BJ (cell line): ENCODE measurements around the gene UBXN6. TPM values are rescaled to one million over a fixed set of nuclear protein-coding genes. Genes with fewer than 3 reads are reported as not detected.

Source experiments
- CTCF ChIA-PET: fragments of 350-600 bp; formaldehyde crosslinking; extraction: SDS; loops from one replicate; lab custom pipeline; 2021; ENCODE audit warnings: antibody characterized with exemption, inconsistent platforms; lab: Yijun Ruan, JAX
- POLR2A ChIA-PET: fragments of 300-600 bp; sonication (Branson Sonifier 250); formaldehyde crosslinking; extraction: SDS; loops from one replicate; lab custom pipeline; 2021; ENCODE audit warnings: antibody characterized with exemption; lab: Charles Lee
- DNase-seq: peaks from one replicate; pipeline ENCODE4 v3.0.0-alpha.2; 2011; ENCODE audit warnings: low read depth
- H3K27me3 ChIP-seq: 2 replicates; pipeline ENCODE4 v1.6.0; 2011; ENCODE audit warnings: low read length; ENCODE audit not compliant: control insufficient read depth, insufficient read depth
- H3K36me3 ChIP-seq: 2 replicates; pipeline ENCODE4 v1.5.1; 2011; ENCODE audit warnings: low read length; ENCODE audit not compliant: control insufficient read depth, insufficient read depth
- H3K4me3 ChIP-seq: 2 replicates; pipeline ENCODE4 v1.5.1; 2011; ENCODE audit warnings: low read depth, mild to moderate bottlenecking, control low read depth, low read length
- polyA plus RNA-seq: library from polyadenylated mRNA; depleted of rRNA; stranded (reverse); fragments of >200 nt; gene quantifications from 2 replicates; pipeline ENCODE4 v1.2.3, GENCODE V29; 2011
- TF ChIP-seq, protein P1 (sequence below): IDR thresholded peaks from 2 replicates; pipeline ENCODE4 v1.5.1; 2011; ENCODE audit warnings: low read depth, mild to moderate bottlenecking, control low read depth, inconsistent platforms, low read length, moderate library complexity; ENCODE audit not compliant: insufficient read depth

UBXN6 gene
- polyA plus RNA-seq, 1 experiment: 127 TPM

DNA sequence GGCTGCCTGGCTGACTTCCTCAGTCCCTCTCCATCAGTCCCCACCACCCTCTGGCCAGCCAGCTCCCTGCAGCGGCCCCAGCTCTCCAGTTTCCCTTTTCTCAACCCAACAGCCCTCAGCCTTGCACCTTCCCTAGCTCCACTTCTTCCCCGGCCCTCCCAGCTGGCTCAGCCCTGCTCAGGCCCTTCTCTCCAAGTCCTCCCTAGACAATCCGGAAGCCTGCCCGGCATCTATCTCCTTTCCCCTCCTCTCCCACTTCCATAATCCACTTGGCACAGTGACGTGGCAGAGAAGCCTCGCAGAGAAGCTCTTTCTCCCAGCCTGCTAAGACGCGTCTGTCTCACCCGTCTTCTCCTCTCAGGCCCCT, 1.1 kb downstream of the UBXN6 start:
- CTCF ChIA-PET: interaction anchor here (0.6 to 1.4 kb wide), 5 partner anchors 16 to 180 kb away, joined by 3 to 4 read pairs (median 3); partner anchors contain the start of genes CHAF1A and SH3GL1
- TF ChIP-seq, protein P1, sequence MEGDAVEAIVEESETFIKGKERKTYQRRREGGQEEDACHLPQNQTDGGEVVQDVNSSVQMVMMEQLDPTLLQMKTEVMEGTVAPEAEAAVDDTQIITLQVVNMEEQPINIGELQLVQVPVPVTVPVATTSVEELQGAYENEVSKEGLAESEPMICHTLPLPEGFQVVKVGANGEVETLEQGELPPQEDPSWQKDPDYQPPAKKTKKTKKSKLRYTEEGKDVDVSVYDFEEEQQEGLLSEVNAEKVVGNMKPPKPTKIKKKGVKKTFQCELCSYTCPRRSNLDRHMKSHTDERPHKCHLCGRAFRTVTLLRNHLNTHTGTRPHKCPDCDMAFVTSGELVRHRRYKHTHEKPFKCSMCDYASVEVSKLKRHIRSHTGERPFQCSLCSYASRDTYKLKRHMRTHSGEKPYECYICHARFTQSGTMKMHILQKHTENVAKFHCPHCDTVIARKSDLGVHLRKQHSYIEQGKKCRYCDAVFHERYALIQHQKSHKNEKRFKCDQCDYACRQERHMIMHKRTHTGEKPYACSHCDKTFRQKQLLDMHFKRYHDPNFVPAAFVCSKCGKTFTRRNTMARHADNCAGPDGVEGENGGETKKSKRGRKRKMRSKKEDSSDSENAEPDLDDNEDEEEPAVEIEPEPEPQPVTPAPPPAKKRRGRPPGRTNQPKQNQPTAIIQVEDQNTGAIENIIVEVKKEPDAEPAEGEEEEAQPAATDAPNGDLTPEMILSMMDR: no peak
- Histone ChIP-seq H3K27me3 (no peaks in the 10 kb centered on the region), H3K36me3 (peaks cover 23% of the 10 kb centered on the region), H3K4me3 (peak overlapping the region; percentile 74)
- POLR2A ChIA-PET: interaction anchor here (1.4 kb wide), 1 partner anchor 15 kb away, joined by 6 read pairs; no protein-coding TSS in a partner anchor
- no peak for DNase-seq

DNA sequence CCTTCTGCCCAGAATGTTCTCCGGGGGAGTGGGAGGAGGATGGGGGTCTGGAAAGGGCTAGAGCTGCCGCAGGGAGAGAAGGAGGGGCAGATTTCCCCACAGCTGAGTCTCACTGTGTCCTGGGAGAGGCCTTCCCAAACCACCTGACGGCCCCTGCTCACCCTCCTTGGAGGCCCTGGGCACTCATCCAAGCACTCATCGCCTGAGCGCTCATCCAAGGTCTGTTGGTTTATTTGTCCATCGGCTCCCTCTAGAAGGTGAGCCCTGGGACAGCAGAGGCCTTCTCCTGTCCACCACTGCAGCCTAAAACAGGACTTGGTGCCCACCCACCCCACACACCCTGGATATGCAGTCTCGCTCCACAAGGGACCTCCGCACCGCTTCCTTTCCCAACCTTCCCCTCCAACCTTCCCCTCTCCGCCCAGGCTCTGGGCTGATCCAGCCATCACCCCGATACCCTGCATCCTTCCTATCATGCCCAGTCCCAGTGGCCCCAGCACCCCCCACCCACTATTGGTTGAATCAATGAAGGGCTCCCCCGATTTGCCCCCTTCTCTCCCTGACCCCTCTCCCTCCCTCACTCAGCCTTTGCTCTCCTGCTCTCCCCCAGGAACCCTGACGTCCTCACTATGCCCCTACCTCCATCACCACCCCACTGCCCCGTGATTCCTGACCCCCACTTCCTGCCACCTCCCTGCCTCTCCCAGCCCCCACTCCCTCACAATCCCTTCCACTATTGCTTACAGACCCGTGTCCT, 1.7 kb downstream of the UBXN6 start:
- CTCF ChIA-PET: interaction anchor here (0.6 to 1.5 kb wide), 7 partner anchors 27 to 80 kb away, joined by 3 to 5 read pairs (median 3); partner anchors contain the start of genes CHAF1A and SH3GL1
- H3K27me3 ChIP-seq: no peaks in the 10 kb centered on the region
- peaks cover 27% of the 10 kb centered on the region for H3K36me3 ChIP-seq
- DNase-seq: peak; percentile 14
- POLR2A ChIA-PET: interaction anchor here (0.6 to 2.0 kb wide), 3 partner anchors 16 to 36 kb away, joined by 4 to 8 read pairs (median 6); partner anchors contain the start of gene HDGFL2
- TF ChIP-seq, protein P1: peak; percentile 20; the same call in 1 of the 2 replicates
- peak overlapping the region; percentile 74 for H3K4me3 ChIP-seq

DNA sequence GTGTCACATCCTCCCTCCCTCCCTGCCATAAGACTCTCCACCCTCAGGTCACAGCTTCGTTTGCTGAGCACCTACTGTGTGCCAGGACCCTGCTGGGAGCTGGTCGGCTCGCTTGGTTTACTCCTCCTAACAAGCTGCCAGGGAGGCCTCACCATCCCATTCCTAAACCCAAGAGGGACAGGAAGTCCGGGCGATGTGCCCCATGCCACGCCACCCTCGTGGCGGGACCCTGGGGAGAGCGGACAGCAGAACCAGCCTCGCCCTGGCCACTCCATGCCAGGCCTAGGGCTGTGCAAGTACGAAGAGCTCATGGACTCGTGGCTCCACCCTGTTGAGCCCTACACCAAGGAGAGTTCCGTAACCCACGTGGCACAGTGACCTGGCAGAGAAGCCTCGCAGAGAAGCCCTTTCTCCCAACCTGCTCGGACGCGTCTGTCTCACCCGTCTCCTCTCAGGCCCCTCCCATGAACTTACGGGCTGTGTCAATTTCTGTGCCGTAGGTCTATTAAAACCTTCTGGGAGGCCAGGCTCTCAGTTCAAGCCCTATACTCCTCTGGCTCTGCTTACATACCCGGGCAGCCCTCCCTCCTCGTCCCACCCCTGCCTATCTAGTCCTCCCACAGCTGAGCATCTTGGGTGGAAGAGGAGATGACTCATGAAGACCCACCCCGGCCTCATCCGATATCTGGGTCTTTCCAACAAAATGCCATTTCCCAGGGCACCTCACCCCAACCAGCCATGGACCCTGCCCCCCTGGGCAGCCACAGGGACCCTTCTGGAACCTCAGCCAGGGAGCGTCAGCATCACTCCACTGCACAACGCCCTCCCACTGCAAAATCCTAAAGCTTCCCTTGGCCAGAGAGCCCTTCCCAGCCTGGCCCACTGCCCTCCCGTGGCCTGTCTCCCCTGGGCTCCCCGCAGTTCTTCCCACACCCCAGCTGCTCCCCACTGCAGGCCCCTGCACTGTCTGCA, 2.6 kb downstream of the UBXN6 start:
- peak; percentile 31 for DNase-seq
- ChIA-PET POLR2A (interaction anchor here (0.6 to 2.0 kb wide), 2 partner anchors 17 to 35 kb away, joined by 4 to 8 read pairs; partner anchors contain the start of gene HDGFL2), CTCF (interaction anchor here (0.9 to 1.5 kb wide), 4 partner anchors 26 to 80 kb away, joined by 3 to 5 read pairs (median 3); no protein-coding TSS in a partner anchor)

DNA sequence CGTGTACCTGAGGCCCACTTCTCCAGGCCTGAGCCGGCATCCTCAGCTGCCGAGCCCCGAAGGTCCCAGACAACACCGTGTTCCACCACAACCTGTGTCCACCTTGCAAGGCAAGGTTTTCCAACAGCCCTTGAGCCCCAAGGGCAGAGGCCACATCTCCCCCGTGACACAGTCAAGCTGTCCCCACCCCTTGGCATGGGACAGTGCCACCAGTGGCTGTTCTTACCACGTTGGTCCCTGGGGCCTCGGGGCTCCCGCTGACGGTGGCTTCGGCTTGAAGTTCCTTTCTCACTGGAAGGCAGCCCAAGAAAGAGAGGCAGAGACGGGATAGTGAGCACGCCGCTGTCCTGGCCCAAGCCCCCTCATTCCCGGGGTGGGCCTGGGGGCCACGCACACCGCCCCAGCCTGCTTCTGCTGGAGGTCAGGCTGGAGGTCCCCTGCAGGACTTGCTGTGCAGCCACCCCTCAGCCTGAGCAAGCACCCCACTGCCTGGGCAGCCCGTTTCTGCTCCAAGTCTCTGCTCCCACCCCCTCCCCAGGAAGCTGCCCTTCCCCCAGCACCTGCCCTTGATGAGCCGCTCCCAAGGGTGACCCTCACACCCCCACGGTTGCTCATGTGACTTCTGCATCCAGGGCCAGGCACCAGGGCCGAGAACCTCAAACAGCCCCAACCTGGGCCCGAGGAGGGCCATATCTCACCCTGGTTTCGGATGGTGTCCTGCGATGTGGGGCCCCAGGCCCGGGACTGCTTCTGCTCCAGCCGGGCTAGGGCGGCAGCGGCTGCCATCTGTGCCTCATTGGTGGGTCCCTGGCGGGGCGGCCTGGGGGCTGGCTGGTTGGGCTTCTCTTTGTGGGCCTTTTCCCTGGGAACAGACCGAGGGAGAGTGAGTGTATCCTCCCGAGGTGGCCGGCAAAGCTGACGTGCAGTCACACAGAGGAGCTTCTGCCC, 4.1 kb downstream of the UBXN6 start:
- Histone ChIP-seq H3K36me3 (peaks cover 38% of the 10 kb centered on the region), H3K4me3 (no peak overlapping the region), H3K27me3 (no peaks in the 10 kb centered on the region)
- TF ChIP-seq, protein P1: no peak
- POLR2A ChIA-PET: interaction anchor here (0.6 to 2.0 kb wide), 2 partner anchors 13 to 18 kb away, joined by 4 to 8 read pairs; partner anchors contain the start of gene HDGFL2
- CTCF ChIA-PET: no interaction called here
- no peak for DNase-seq

More for the DNA sequence above, 2.6 kb downstream of the UBXN6 start:
- no peaks in the 10 kb centered on the region for H3K27me3 ChIP-seq
- H3K4me3 ChIP-seq: peak overlapping the region; percentile 74
- H3K36me3 ChIP-seq: peaks cover 29% of the 10 kb centered on the region
- TF ChIP-seq, protein P1: no peak
